ENCODE results near the gene CAB39L. TPM values are rescaled to one million over a fixed set of nuclear protein-coding genes. Genes with fewer than 3 reads are reported as not detected.

CAB39L gene
- total RNA-seq, 3 donors from 2014 or later (not counting 1 experiment from before 2014, with no cell fraction given), result 4.4 to 6.5 (median 6.0) TPM

- no peak overlapping the region for H3K4me3 Mint-ChIP-seq
- H3K36me3 Mint-ChIP-seq, result no peaks in the 10 kb centered on the region
- Histone ChIP-seq H3K4me1 (ENCODE audit: control insufficient read depth, insufficient read depth, low read length) (no peaks in the 10 kb centered on the region), H3K9me3 (ENCODE audit: control insufficient read depth, insufficient read depth, low read length) (no peaks in the 10 kb centered on the region), H3K4me3 (ENCODE audit: low read length) (no peak overlapping the region), H3K36me3 (ENCODE audit: control insufficient read depth, insufficient read depth, low read length) (no peaks in the 10 kb centered on the region), H3K27me3 (ENCODE audit: control insufficient read depth, insufficient read depth, low read length) (no peaks in the 10 kb centered on the region), H3K27ac (ENCODE audit: low read length) (no peak overlapping the region)
- no peaks in the 10 kb centered on the region for H3K27me3 Mint-ChIP-seq (ENCODE audit: low read depth in 2 of 2)
- no peak for DNase-seq
- WGBS (ENCODE audit: insufficient coverage), result 100% methylated on average over 1 of the region's 1 CpG
- no peak for ATAC-seq
- no peaks in the 10 kb centered on the region for H3K9me3 Mint-ChIP-seq
- intact Hi-C loops (cut with micrococcal nuclease), result no loop called here
- TF ChIP-seq CTCF (IDR thresholded peaks at IDR 0.05), result no peak
- no peaks in the 10 kb centered on the region for H3K4me1 Mint-ChIP-seq
- no peak overlapping the region for H3K27ac Mint-ChIP-seq
These were observed 48.4 kb downstream of the CAB39L start for GRCh38 chr13:49395451-49395865.

GRCh38 chr13:49388091-49388635, 55.7 kb downstream of the CAB39L start:
- H3K4me1 ChIP-seq (ENCODE audit: control insufficient read depth, insufficient read depth, low read length), result no peaks in the 10 kb centered on the region
- no peaks in the 10 kb centered on the region for H3K27me3 Mint-ChIP-seq (ENCODE audit: low read depth in 2 of 2)
- no peak overlapping the region for H3K4me3 Mint-ChIP-seq
- ATAC-seq, result no peak
- WGBS (ENCODE audit: insufficient coverage), result 72% methylated on average over 4 of the region's 5 CpGs
- no peak overlapping the region for H3K27ac Mint-ChIP-seq
- no peaks in the 10 kb centered on the region for H3K4me1 Mint-ChIP-seq
- no peak for TF ChIP-seq CTCF (IDR thresholded peaks at IDR 0.05)
- H3K27ac ChIP-seq (ENCODE audit: low read length), result no peak overlapping the region
- no peak for DNase-seq
- intact Hi-C loops (cut with micrococcal nuclease), result no loop called here
- H3K4me3 ChIP-seq (ENCODE audit: low read length), result no peak overlapping the region
- H3K9me3 ChIP-seq (ENCODE audit: control insufficient read depth, insufficient read depth, low read length), result no peaks in the 10 kb centered on the region
- no peaks in the 10 kb centered on the region for H3K36me3 ChIP-seq (ENCODE audit: control insufficient read depth, insufficient read depth, low read length)
- H3K27me3 ChIP-seq (ENCODE audit: control insufficient read depth, insufficient read depth, low read length), result no peaks in the 10 kb centered on the region
- H3K36me3 Mint-ChIP-seq, result no peaks in the 10 kb centered on the region
- H3K9me3 Mint-ChIP-seq, result no peaks in the 10 kb centered on the region

GRCh38 chr13:49386664-49387063, 57.2 kb downstream of the CAB39L start:
- 83% methylated on average over 2 of the region's 2 CpGs for WGBS (ENCODE audit: insufficient coverage)
- Mint-ChIP-seq H3K27ac (no peak overlapping the region), H3K4me3 (no peak overlapping the region), H3K9me3 (no peaks in the 10 kb centered on the region), H3K27me3 (ENCODE audit: low read depth in 2 of 2) (no peaks in the 10 kb centered on the region), H3K4me1 (no peaks in the 10 kb centered on the region), H3K36me3 (peaks cover 6% of the 10 kb centered on the region)
- Histone ChIP-seq H3K36me3 (ENCODE audit: control insufficient read depth, insufficient read depth, low read length) (peaks cover 2% of the 10 kb centered on the region), H3K4me3 (ENCODE audit: low read length) (no peak overlapping the region), H3K9me3 (ENCODE audit: control insufficient read depth, insufficient read depth, low read length) (no peaks in the 10 kb centered on the region), H3K27me3 (ENCODE audit: control insufficient read depth, insufficient read depth, low read length) (no peaks in the 10 kb centered on the region), H3K4me1 (ENCODE audit: control insufficient read depth, insufficient read depth, low read length) (no peaks in the 10 kb centered on the region), H3K27ac (ENCODE audit: low read length) (no peak overlapping the region)
- no peak for DNase-seq
- no peak for TF ChIP-seq CTCF (IDR thresholded peaks at IDR 0.05)
- intact Hi-C loops (cut with micrococcal nuclease), result no loop called here
- no peak for ATAC-seq

- H3K9me3 ChIP-seq (ENCODE audit: control insufficient read depth, insufficient read depth, low read length), result no peaks in the 10 kb centered on the region
- Mint-ChIP-seq H3K36me3 (no peaks in the 10 kb centered on the region), H3K9me3 (no peaks in the 10 kb centered on the region), H3K4me1 (no peaks in the 10 kb centered on the region), H3K27me3 (ENCODE audit: low read depth in 2 of 2) (no peaks in the 10 kb centered on the region), H3K27ac (no peak overlapping the region), H3K4me3 (no peak overlapping the region)
- no peak for ATAC-seq
- H3K4me1 ChIP-seq (ENCODE audit: control insufficient read depth, insufficient read depth, low read length), result no peaks in the 10 kb centered on the region
- no peaks in the 10 kb centered on the region for H3K36me3 ChIP-seq (ENCODE audit: control insufficient read depth, insufficient read depth, low read length)
- H3K27ac ChIP-seq (ENCODE audit: low read length), result no peak overlapping the region
- TF ChIP-seq CTCF (IDR thresholded peaks at IDR 0.05), result no peak
- DNase-seq, result no peak
- H3K4me3 ChIP-seq (ENCODE audit: low read length), result no peak overlapping the region
- 91% methylated on average over 3 of the region's 3 CpGs for WGBS (ENCODE audit: insufficient coverage)
- H3K27me3 ChIP-seq (ENCODE audit: control insufficient read depth, insufficient read depth, low read length), result no peaks in the 10 kb centered on the region
- intact Hi-C loops (cut with micrococcal nuclease), result no loop called here
These were observed 67.7 kb downstream of the CAB39L start for GRCh38 chr13:49376121-49376520.

All from natural killer cell (primary cell).